Testis (tissue), 2 donors: ENCODE results near the gene COLEC11.

Experiments used
- CTCF ChIP-seq, 3 experiments: fragments of 450-650 bp in 2 of 3; fragments of 200-600 bp in 1 of 3; sonication (generic) in 1 of 3; IDR thresholded peaks; one replicate each; pipeline ENCODE4 v1.5.1; 2016 to 2019; ENCODE audit warnings: antibody characterized with exemption in 3 of 3, mild to moderate bottlenecking in 2 of 3, moderate library complexity in 1 of 3
- POLR2A ChIP-seq: fragments of 450-650 bp; IDR thresholded peaks from one replicate; pipeline ENCODE4 v1.6.1; 2017; ENCODE audit warnings: antibody characterized with exemption, mild to moderate bottlenecking, moderate library complexity

GRCh38 chr2:3680548-3681345 is 85.8 kb downstream of the COLEC11 start:
- TF ChIP-seq CTCF (IDR thresholded peaks at IDR 0.05) (no peak), POLR2A (no peak)
